K562 (cell line): Measurements from ENCODE around the gene HYI. TPM values are rescaled to one million over a fixed set of nuclear protein-coding genes. Genes with fewer than 3 reads are reported as not detected.

Experiments
- ATAC-seq: fragments of 200-7000 bp; cut with Tn5 transposase; 3 replicates; pipeline ENCODE4 v1.9.1; 2020; ENCODE audit warnings: moderate library complexity
- BruUV-seq: library from RNA; stranded (reverse); fragments of 400-500 nt; replicated peaks from 2 replicates; lab custom pipeline; 2021; lab: Mats Ljungman, UMichigan
- CTCF ChIA-PET: fragments of 300-600 bp; formaldehyde crosslinking; extraction: SDS; loops from one replicate; lab custom pipeline; 2021; ENCODE audit warnings: low intra/inter-chr PET ratio; lab: Yijun Ruan, JAX
- POLR2A ChIA-PET: fragments of 300-600, 350-650 bp; sonication (Branson Sonifier 250); formaldehyde crosslinking; extraction: SDS; loops from one replicate; lab custom pipeline; 2021; ENCODE audit warnings: antibody characterized with exemption, inconsistent platforms; lab: Yijun Ruan, JAX
- DNase-seq, 4 experiments: peaks; one replicate each; pipeline versions ENCODE4 v3.0.0 to v3.0.0-alpha.2; 2011 to 2018; ENCODE audit warnings: low spot score in 3 of 4, mixed read lengths in 3 of 4; ENCODE audit errors: extremely low read depth in 1 of 4
- FAIRE-seq: peaks from 2 replicates; lab custom pipeline; 2011; peaks lifted over from hg19 to GRCh38; lab: Jason Lieb, UNC
- H2AFZ ChIP-seq: 2 replicates; pipeline ENCODE4 v1.6.0; 2011; ENCODE audit warnings: low read depth, low read length, control low read depth, inconsistent platforms
- H3K27ac ChIP-seq: fragments of 200-600 bp; 3 replicates; pipeline ENCODE4 v1.8.0; 2011; ENCODE audit warnings: low read depth, mild to moderate bottlenecking, control low read depth, inconsistent platforms, low read length, moderate library complexity, mixed read lengths; ENCODE audit errors: extremely low read depth
- H3K27me3 ChIP-seq, 2 experiments: fragments of 300-600 bp in 1 of 2; 2 replicates in 1 of 2; 3 replicates in 1 of 2; pipeline versions ENCODE4 v1.6.0 to v1.8.0; 2011; ENCODE audit warnings: inconsistent platforms in 2 of 2, low read length in 2 of 2, mild to moderate bottlenecking in 1 of 2, mixed read lengths in 1 of 2, moderate library complexity in 1 of 2; ENCODE audit not compliant: control insufficient read depth in 2 of 2, insufficient read depth in 2 of 2
- H3K36me3 ChIP-seq: fragments of 300-600 bp; 3 replicates; pipeline ENCODE4 v1.8.0; 2011; ENCODE audit warnings: mild to moderate bottlenecking, low read length, inconsistent platforms; ENCODE audit not compliant: control insufficient read depth, insufficient read depth
- H3K4me1 ChIP-seq, 2 experiments: fragments of 200-600 bp in 1 of 2; replicated peaks in 1 of 2; 2 replicates in 1 of 2; 3 replicates in 1 of 2; pipeline versions ENCODE4 v1.5.1 to v1.8.0; 2011; ENCODE audit warnings: inconsistent platforms in 2 of 2, low read length in 2 of 2, mild to moderate bottlenecking in 1 of 2, mixed read lengths in 1 of 2, moderate library complexity in 1 of 2; ENCODE audit not compliant: control insufficient read depth in 2 of 2, insufficient read depth in 2 of 2
- H3K4me2 ChIP-seq: 2 replicates; pipeline ENCODE4 v1.6.1; 2011; ENCODE audit warnings: low read length, control low read depth, inconsistent platforms, mixed read lengths; ENCODE audit not compliant: insufficient read depth
- H3K4me3 ChIP-seq: fragments of 200-600 bp; sonication (generic), shearing (Covaris generic); 2 replicates; pipeline ENCODE4 v1.5.1; 2016; ENCODE audit warnings: control low read depth, inconsistent platforms
- H3K79me2 ChIP-seq: fragments of 200-600 bp; 3 replicates; pipeline ENCODE4 v1.8.0; 2011; ENCODE audit warnings: low read length, inconsistent platforms; ENCODE audit not compliant: control insufficient read depth, insufficient read depth
- H3K9ac ChIP-seq, 2 experiments: 2 replicates each; pipeline versions ENCODE4 v1.6.0 to v1.6.1; 2011; ENCODE audit warnings: low read depth in 2 of 2, low read length in 2 of 2, control low read depth in 1 of 2, inconsistent platforms in 1 of 2, mild to moderate bottlenecking in 1 of 2, mixed read lengths in 1 of 2; ENCODE audit not compliant: insufficient read depth in 1 of 2
- H3K9me1 ChIP-seq: one replicate; pipeline ENCODE4 v1.6.0; 2011; ENCODE audit warnings: inconsistent platforms, mild to moderate bottlenecking, low read length, moderate library complexity; ENCODE audit not compliant: control insufficient read depth, insufficient read depth
- H3K9me3 ChIP-seq: replicated peaks from 2 replicates; pipeline ENCODE4 v1.5.1; 2011; ENCODE audit warnings: low read depth, low read length, inconsistent platforms; ENCODE audit not compliant: control insufficient read depth, insufficient read depth
- H4K20me1 ChIP-seq: replicated peaks from 2 replicates; pipeline ENCODE4 v1.6.1; 2011; ENCODE audit warnings: low read length, inconsistent platforms, mixed read lengths; ENCODE audit not compliant: control insufficient read depth, insufficient read depth
- CEBPB ChIP-seq: fragments of 450-650 bp; IDR thresholded peaks from 2 replicates; pipeline ENCODE4 v1.6.1; 2016; ENCODE audit warnings: missing genetic modification characterization, missing compliant biosample characterization
- GTF2F1 ChIP-seq: IDR thresholded peaks from 2 replicates; pipeline ENCODE4 v1.6.1; 2011; ENCODE audit warnings: low read depth, low read length, improper control_type of control experiment
- NR2C1 ChIP-seq, 2 experiments: fragments of 450-650 bp; IDR thresholded peaks; 2 replicates each; pipeline ENCODE4 v1.6.1; 2017; ENCODE audit warnings: mild to moderate bottlenecking in 2 of 2, antibody characterized with exemption in 1 of 2, inconsistent platforms in 1 of 2, missing compliant biosample characterization in 1 of 2, missing genetic modification characterization in 1 of 2
- NR3C1 ChIP-seq: sonication (generic); formaldehyde crosslinking; IDR thresholded peaks from 2 replicates; pipeline ENCODE4 v1.8.1; 2022; ENCODE audit warnings: missing genetic modification reagents
- RAD51 ChIP-seq: fragments of 450-650 bp; IDR thresholded peaks from 2 replicates; pipeline ENCODE4 v1.7.1; 2016; ENCODE audit warnings: low read depth, mild to moderate bottlenecking, borderline replicate concordance
- THRAP3 ChIP-seq: fragments of 450-650 bp; IDR thresholded peaks from 2 replicates; pipeline ENCODE4 v1.6.1; 2016; ENCODE audit warnings: mild to moderate bottlenecking, inconsistent platforms, borderline replicate concordance
- TSHZ1 ChIP-seq: fragments of 250-450 bp; sonication (Bioruptor Pico); IDR thresholded peaks from 2 replicates; pipeline ENCODE4 v1.4.0; 2020; ENCODE audit warnings: mild to moderate bottlenecking, moderate library complexity
- U2AF2 ChIP-seq: fragments of 200-400 bp; formaldehyde crosslinking; optimal IDR thresholded peaks from 2 replicates; pipeline ENCODE3; 2017; ENCODE audit warnings: low read depth, mild to moderate bottlenecking, low read length
- USF1 ChIP-seq: sonication (generic); formaldehyde crosslinking; IDR thresholded peaks from 2 replicates; pipeline ENCODE4 v1.9.0; 2022; ENCODE audit warnings: mild to moderate bottlenecking, missing genetic modification reagents
- YY1 ChIP-seq, 3 experiments: IDR thresholded peaks; 2 replicates each; pipeline ENCODE4 v1.6.1; 2011; ENCODE audit warnings: low read length in 2 of 3, mild to moderate bottlenecking in 2 of 3, moderate library complexity in 2 of 3, borderline replicate concordance in 1 of 3, control low read depth in 1 of 3, low read depth in 1 of 3; ENCODE audit not compliant: insufficient read depth in 3 of 3, insufficient replicate concordance in 2 of 3, control insufficient read depth in 1 of 3, insufficient read length in 1 of 3; ENCODE audit errors: extremely low read depth in 1 of 3
- ZNF133 ChIP-seq: fragments of 250-450 bp; sonication (Bioruptor Pico); IDR thresholded peaks from 2 replicates; pipeline ENCODE4 v1.4.0; 2020; ENCODE audit warnings: mild to moderate bottlenecking
- WGBS: fragments of 100-300 bp; shearing (Covaris generic); methylation state at CpG from one replicate; pipeline ENCODE4 v1.1.6; 2016; ENCODE audit warnings: low coverage, mixed read lengths; ENCODE audit not compliant: insufficient coverage; ENCODE audit errors: missing lambda C conversion rate; 5-methylcytosine and 5-hydroxymethylcytosine counted together
- in situ Hi-C: fragments of 300-500 bp; cut with MboI; formaldehyde crosslinking; loops from 4 replicates; pipeline ENCODE4 v1.15.0; 2018; ENCODE audit warnings: inconsistent platforms, mixed read lengths
- intact Hi-C: fragments of 100-400 bp; cut with micrococcal nuclease; formaldehyde crosslinking; loops from 2 replicates; pipeline ENCODE4 v1.14.2; 2022
- polyA plus RNA-seq, 8 experiments: library from polyadenylated mRNA; depleted of rRNA in 4 of 8; stranded (reverse) in 5 of 8; unstranded in 3 of 8; fragments of >200 nt; fragmentation: Nextera tagmentation in 2 of 8; fragmentation: Illumina TruSeq in 1 of 8; extraction: Ambion mirVana in 2 of 8; extraction: Trizol in 1 of 8; gene quantifications; 2 replicates each; pipeline versions ENCODE4 v1.2.1 to v1.2.3, GENCODE V29; 2011 to 2014; ENCODE audit warnings: inconsistent platforms in 1 of 8, missing spikeins in 1 of 8
- total RNA-seq, 7 experiments: library from RNA; depleted of rRNA in 6 of 7; stranded (reverse); fragments of >200 nt in 6 of 7; fragmentation: Illumina TruSeq in 2 of 7; extraction: Trizol in 2 of 7; gene quantifications; 2 replicates each; pipeline versions ENCODE4 v1.2.1 to v1.2.3, GENCODE V29; 2011 to 2021; ENCODE audit warnings: low replicate concordance in 1 of 7

Gene HYI
- total and polyA plus RNA-seq, 9 of the 15 experiments (the other 6 are each of a cell fraction or from before 2014, with no cell fraction given) = 0.04 to 4.1 (median 1.4) TPM; not detected in 1

GRCh38 chr1:43454270-43455011 is 710 bp upstream of the HYI start (continued):
- peak; percentile 81 for TF ChIP-seq USF1 (CRISPR knock-in tag)
- TF ChIP-seq RAD51 = peak; percentile 73; the same call in 1 of the 2 replicates
- no peak for TF ChIP-seq NR3C1 (CRISPR knock-in tag)
- TF ChIP-seq ZNF133 (CRISPR knock-in tag) = no peak

- H3K9ac ChIP-seq = peak overlapping the region in 1 of 2 experiments; percentile 46; a peak in 1 of 4 replicates
- H3K9me3 ChIP-seq = no peaks in the 10 kb centered on the region
- H3K36me3 ChIP-seq = peaks cover 31% of the 10 kb centered on the region; the same call in 2 of the 3 replicates
- WGBS = 30% methylated on average over 7 of the region's 10 CpGs
- no peaks in the 10 kb centered on the region for H3K79me2 ChIP-seq
- ATAC-seq = peak; percentile 16
- peaks cover 0 to 16% of the 10 kb centered on the region in 2 experiments; a peak in 3 of 5 replicates for H3K4me1 ChIP-seq
- H3K4me2 ChIP-seq = no peak overlapping the region
- CTCF ChIA-PET = no interaction called here
- in situ Hi-C loops = no loop called here
- H3K9me1 ChIP-seq = no peaks in the 10 kb centered on the region
- no TSS peak for BruUV-seq
- DNase-seq = peak in 3 of 4 experiments; percentile 37 to 59 (median 40)
- POLR2A ChIA-PET = interaction anchor here (1.0 to 2.3 kb wide), 3 partner anchors 11 to 197 kb away, joined by 3 to 6 read pairs (median 4); partner anchors contain the start of gene KDM4A
- H4K20me1 ChIP-seq = no peaks in the 10 kb centered on the region
- 0 out of 3 replicates have a peak overlapping the region, but pooled peaks have one; percentile 7 for H3K27ac ChIP-seq
- no peaks in the 10 kb centered on the region; a peak in 1 of 5 replicates for H3K27me3 ChIP-seq
- intact Hi-C loops = no loop called here
- no peak overlapping the region for H3K4me3 ChIP-seq
- peak; percentile 69 for FAIRE-seq
- H2AFZ ChIP-seq = no peak overlapping the region
- TF ChIP-seq U2AF2 (no peak), CEBPB (tag) (no peak), NR2C1 (IDR thresholded peaks at IDR 0.05) (peak; percentile 47; the same call in 1 of the 2 replicates), NR2C1 (tag; IDR thresholded peaks at IDR 0.05) (peak; percentile 53; the same call in 1 of the 2 replicates), THRAP3 (no peak), TSHZ1 (no peak), GTF2F1 (no peak), YY1 (IDR thresholded peaks at IDR 0.05; ENCODE audit: borderline replicate concordance in 1 of 3, control insufficient read depth in 1 of 3, extremely low read depth in 1 of 3, insufficient read depth in 3 of 3, insufficient read length in 1 of 3, insufficient replicate concordance in 2 of 3, low read depth in 1 of 3, low read length in 2 of 3) (no peak)
Measured at GRCh38 chr1:43452789-43453441, 816 bp downstream of the HYI start.
